Loucy (cell line): Measurements from ENCODE around the gene RAD51D.
A peak's percentile ranks its signal among the peaks of the same experiment; 100 is the strongest.

Experiments
- H2AFZ ChIP-seq: fragments of 200-600 bp; sonication (generic); 2 replicates; pipeline ENCODE4 v1.6.0; 2016; ENCODE audit warnings: antibody characterized with exemption, mild to moderate bottlenecking, low read length, moderate library complexity
- H3F3A ChIP-seq: fragments of 200-600 bp; 2 replicates; pipeline ENCODE4 v1.6.0; 2016; ENCODE audit warnings: antibody characterized with exemption, low read depth, mild to moderate bottlenecking
- H3K27me3 ChIP-seq: fragments of 200-600 bp; sonication (generic); 2 replicates; pipeline ENCODE4 v1.6.1; 2014; ENCODE audit warnings: low read length, mild to moderate bottlenecking; ENCODE audit not compliant: insufficient read depth, poor library complexity, severe bottlenecking
- H3K36me3 ChIP-seq: fragments of 200-600 bp; sonication (generic); 2 replicates; pipeline ENCODE4 v1.6.1; 2016; ENCODE audit warnings: low read length; ENCODE audit not compliant: insufficient read depth
- H3K4me1 ChIP-seq: fragments of 200-600 bp; sonication (generic); 2 replicates; pipeline ENCODE4 v1.5.1; 2014; ENCODE audit warnings: low read length, mild to moderate bottlenecking; ENCODE audit not compliant: insufficient read depth, poor library complexity, severe bottlenecking
- H3K4me2 ChIP-seq: fragments of 200-600 bp; sonication (generic); 2 replicates; pipeline ENCODE4 v1.6.0; 2014; ENCODE audit warnings: antibody characterized with exemption, low read length, low read depth, mild to moderate bottlenecking; ENCODE audit not compliant: poor library complexity, severe bottlenecking
- H3K4me3 ChIP-seq: fragments of 200-600 bp; sonication (generic); 2 replicates; pipeline ENCODE4 v1.5.1; 2014; ENCODE audit warnings: low read length, mild to moderate bottlenecking, mixed read lengths; ENCODE audit not compliant: poor library complexity, severe bottlenecking
- H3K79me2 ChIP-seq: fragments of 200-600 bp; sonication (generic); 2 replicates; pipeline ENCODE4 v1.6.1; 2014; ENCODE audit warnings: low read length; ENCODE audit not compliant: insufficient read depth
- H3K9ac ChIP-seq: fragments of 200-600 bp; sonication (generic); 2 replicates; pipeline ENCODE4 v1.6.0; 2014; ENCODE audit warnings: mild to moderate bottlenecking, low read depth, low read length, moderate library complexity; ENCODE audit not compliant: poor library complexity, severe bottlenecking
- H3K9me2 ChIP-seq: fragments of 200-600 bp; sonication (generic); replicated peaks from 2 replicates; pipeline ENCODE4 v1.6.1; 2016; ENCODE audit warnings: low read depth, low read length, mixed read lengths
- H3K9me3 ChIP-seq: fragments of 200-600 bp; sonication (generic); 2 replicates; pipeline ENCODE4 v1.6.1; 2014; ENCODE audit warnings: mild to moderate bottlenecking, antibody characterized with exemption, low read length, low read depth; ENCODE audit not compliant: insufficient read depth
- H4K20me1 ChIP-seq: fragments of 200-600 bp; sonication (generic); 2 replicates; pipeline ENCODE4 v1.6.0; 2014; ENCODE audit warnings: antibody characterized with exemption, low read length, mild to moderate bottlenecking; ENCODE audit not compliant: insufficient read depth, poor library complexity, severe bottlenecking
- EZH2phosphoT487 ChIP-seq: fragments of 200-600 bp; IDR thresholded peaks from 2 replicates; pipeline ENCODE4 v1.6.1; 2018; ENCODE audit warnings: antibody characterized with exemption, mild to moderate bottlenecking, moderate library complexity, borderline replicate concordance
- TF ChIP-seq, protein P1 (sequence below): fragments of 200-600 bp; sonication (generic); conservative IDR thresholded peaks from 2 replicates; pipeline ENCODE4 v1.5.1; 2014; ENCODE audit warnings: mild to moderate bottlenecking, antibody characterized with exemption, low read length

RAD51D gene

DNA sequence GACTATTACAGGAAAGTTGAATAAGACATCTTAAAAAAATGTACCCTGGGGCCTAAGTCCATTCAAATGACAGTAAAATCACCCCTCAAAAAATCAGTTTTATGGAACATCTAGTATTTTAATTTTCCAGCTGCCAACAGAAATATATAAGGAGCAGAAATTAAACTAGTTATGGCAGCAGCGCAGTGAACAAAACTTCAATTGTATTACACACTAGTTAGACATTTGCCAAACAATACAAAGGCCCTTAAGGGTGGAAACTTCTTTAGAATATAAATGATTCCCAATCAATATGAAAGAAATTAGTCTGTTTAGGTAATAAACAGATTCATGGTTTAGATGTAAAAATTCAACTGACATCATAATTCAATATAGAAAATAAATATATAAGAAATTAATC lies 38.0 kb downstream of the RAD51D start:
- peak overlapping the region; percentile 31 for H3K9ac ChIP-seq

GRCh38 chr17:35080536-35080935 lies 39.1 kb downstream of the RAD51D start:
- TF ChIP-seq EZH2phosphoT487: no peak
- TF ChIP-seq, protein P1, sequence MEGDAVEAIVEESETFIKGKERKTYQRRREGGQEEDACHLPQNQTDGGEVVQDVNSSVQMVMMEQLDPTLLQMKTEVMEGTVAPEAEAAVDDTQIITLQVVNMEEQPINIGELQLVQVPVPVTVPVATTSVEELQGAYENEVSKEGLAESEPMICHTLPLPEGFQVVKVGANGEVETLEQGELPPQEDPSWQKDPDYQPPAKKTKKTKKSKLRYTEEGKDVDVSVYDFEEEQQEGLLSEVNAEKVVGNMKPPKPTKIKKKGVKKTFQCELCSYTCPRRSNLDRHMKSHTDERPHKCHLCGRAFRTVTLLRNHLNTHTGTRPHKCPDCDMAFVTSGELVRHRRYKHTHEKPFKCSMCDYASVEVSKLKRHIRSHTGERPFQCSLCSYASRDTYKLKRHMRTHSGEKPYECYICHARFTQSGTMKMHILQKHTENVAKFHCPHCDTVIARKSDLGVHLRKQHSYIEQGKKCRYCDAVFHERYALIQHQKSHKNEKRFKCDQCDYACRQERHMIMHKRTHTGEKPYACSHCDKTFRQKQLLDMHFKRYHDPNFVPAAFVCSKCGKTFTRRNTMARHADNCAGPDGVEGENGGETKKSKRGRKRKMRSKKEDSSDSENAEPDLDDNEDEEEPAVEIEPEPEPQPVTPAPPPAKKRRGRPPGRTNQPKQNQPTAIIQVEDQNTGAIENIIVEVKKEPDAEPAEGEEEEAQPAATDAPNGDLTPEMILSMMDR: no peak
- H3K9me3 ChIP-seq: no peaks in the 10 kb centered on the region
- H2AFZ ChIP-seq: no peak overlapping the region; the same call in 1 of the 2 replicates
- no peaks in the 10 kb centered on the region for H3K9me2 ChIP-seq
- peak overlapping the region; percentile 34 for H3K4me2 ChIP-seq
- H3F3A ChIP-seq: no peaks in the 10 kb centered on the region; the same call in 1 of the 2 replicates
- H3K9ac ChIP-seq: peak overlapping the region; percentile 31
- peaks cover 28% of the 10 kb centered on the region for H3K4me1 ChIP-seq
- H3K4me3 ChIP-seq: peak overlapping the region; percentile 19
- H3K27me3 ChIP-seq: no peaks in the 10 kb centered on the region
- no peaks in the 10 kb centered on the region for H4K20me1 ChIP-seq
- H3K79me2 ChIP-seq: peaks cover under 1% of the 10 kb centered on the region; the same call in 1 of the 2 replicates
- no peaks in the 10 kb centered on the region for H3K36me3 ChIP-seq

More for the DNA sequence above, 38.0 kb downstream of the RAD51D start:
- Histone ChIP-seq H3K9me2 (no peaks in the 10 kb centered on the region), H2AFZ (no peak overlapping the region), H3K4me2 (no peak overlapping the region), H3K36me3 (no peaks in the 10 kb centered on the region), H3K9me3 (no peaks in the 10 kb centered on the region), H3K4me3 (no peak overlapping the region), H3K27me3 (no peaks in the 10 kb centered on the region), H4K20me1 (no peaks in the 10 kb centered on the region), H3F3A (no peaks in the 10 kb centered on the region; the same call in 1 of the 2 replicates), H3K4me1 (peaks cover 39% of the 10 kb centered on the region), H3K79me2 (peaks cover 10% of the 10 kb centered on the region; the same call in 1 of the 2 replicates)
- TF ChIP-seq, protein P1: no peak
- TF ChIP-seq EZH2phosphoT487: no peak

DNA sequence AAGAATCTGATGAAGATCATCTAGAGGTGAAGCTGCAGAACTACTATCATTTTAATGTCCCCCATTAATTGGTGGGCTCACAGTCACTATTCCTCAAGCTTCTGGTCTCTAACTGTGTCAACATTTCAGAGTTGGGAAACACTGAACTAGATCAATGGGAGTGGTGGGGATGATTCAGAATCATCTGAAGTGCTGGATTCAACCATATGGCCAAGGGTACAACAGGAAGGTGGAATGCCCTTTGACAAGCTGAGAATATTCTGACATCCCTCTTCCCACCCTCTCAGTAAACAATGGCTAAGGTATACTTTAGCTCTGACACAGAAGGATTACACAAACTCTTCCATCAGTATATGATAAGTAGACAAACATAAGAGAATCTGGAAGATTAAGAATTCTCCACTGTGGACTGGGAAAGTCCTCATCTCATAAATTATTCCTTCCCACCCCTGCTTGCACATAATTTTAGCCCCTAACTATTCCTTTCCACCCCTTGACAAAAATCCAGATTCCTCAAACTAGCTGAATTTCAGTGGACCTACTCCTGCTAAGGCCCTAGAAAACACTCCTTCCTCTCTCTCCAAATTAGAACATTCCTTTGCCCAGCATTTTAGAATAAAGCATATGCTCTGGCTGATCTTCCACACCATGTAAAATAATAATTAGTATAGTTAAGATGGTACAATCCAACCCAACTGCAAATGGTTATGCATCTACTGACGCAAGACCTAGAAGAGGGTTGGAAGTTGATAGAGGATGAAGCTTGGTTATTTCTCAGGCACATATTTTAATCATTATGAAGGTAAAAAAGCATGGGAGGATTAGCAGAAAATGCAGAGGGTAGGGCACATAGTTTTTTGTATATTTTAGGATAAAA lies 39.9 kb downstream of the RAD51D start:
- Histone ChIP-seq H3K36me3 (no peaks in the 10 kb centered on the region), H3K9me2 (no peaks in the 10 kb centered on the region), H3K4me3 (peak overlapping the region; percentile 19), H3K4me2 (peak overlapping the region; percentile 34), H3F3A (no peaks in the 10 kb centered on the region; the same call in 1 of the 2 replicates), H2AFZ (no peak overlapping the region; the same call in 1 of the 2 replicates), H3K4me1 (peaks cover 25% of the 10 kb centered on the region), H4K20me1 (no peaks in the 10 kb centered on the region), H3K79me2 (no peaks in the 10 kb centered on the region; the same call in 1 of the 2 replicates), H3K9ac (peak overlapping the region; percentile 31), H3K9me3 (no peaks in the 10 kb centered on the region), H3K27me3 (no peaks in the 10 kb centered on the region)
- TF ChIP-seq EZH2phosphoT487: no peak
- TF ChIP-seq, protein P1: no peak
